GM23338 (cell line): ENCODE measurements around the gene GRIK5. TPM values are rescaled to one million over a fixed set of nuclear protein-coding genes. Genes with fewer than 3 reads are reported as not detected.

Experiments
- ATAC-seq: fragments of 200-7000 bp; cut with Tn5 transposase; 3 replicates; pipeline ENCODE4 v1.9.1; 2020
- DNase-seq: peaks from one replicate; pipeline ENCODE4 v3.0.0-alpha.2; 2015; ENCODE audit warnings: low spot score
- H2AFZ ChIP-seq: fragments of 200-600 bp; sonication (generic); 2 replicates; pipeline ENCODE4 v1.8.0; 2016; ENCODE audit warnings: antibody characterized with exemption, mild to moderate bottlenecking, moderate library complexity
- H3F3A ChIP-seq: fragments of 200-600 bp; sonication (generic); replicated peaks from 2 replicates; pipeline ENCODE4 v1.8.0; 2017; ENCODE audit warnings: antibody characterized with exemption, mixed run types, low read depth
- H3K27ac ChIP-seq: fragments of 200-600 bp; sonication (generic); 2 replicates; pipeline ENCODE4 v1.6.1; 2016; ENCODE audit warnings: low read depth
- H3K27me3 ChIP-seq: fragments of 200-600 bp; sonication (generic); 2 replicates; pipeline ENCODE4 v1.8.0; 2016; ENCODE audit warnings: mild to moderate bottlenecking, mixed run types, moderate library complexity; ENCODE audit not compliant: insufficient read depth
- H3K36me3 ChIP-seq: fragments of 200-600 bp; sonication (generic); 2 replicates; pipeline ENCODE4 v1.8.0; 2016; ENCODE audit warnings: mild to moderate bottlenecking; ENCODE audit not compliant: insufficient read depth
- H3K4me1 ChIP-seq: fragments of 200-600 bp; sonication (generic); 2 replicates; pipeline ENCODE4 v1.8.0; 2016; ENCODE audit warnings: mild to moderate bottlenecking, moderate library complexity; ENCODE audit not compliant: insufficient read depth
- H3K4me2 ChIP-seq: fragments of 200-600 bp; sonication (generic); 2 replicates; pipeline ENCODE4 v1.7.1; 2017; ENCODE audit warnings: mixed run types
- H3K4me3 ChIP-seq: fragments of 200-600 bp; sonication (generic); 2 replicates; pipeline ENCODE4 v1.6.1; 2016; ENCODE audit warnings: mixed run types
- H3K79me2 ChIP-seq: fragments of 200-600 bp; sonication (generic); replicated peaks from 2 replicates; pipeline ENCODE4 v1.8.0; 2017; ENCODE audit warnings: mild to moderate bottlenecking; ENCODE audit not compliant: insufficient read depth
- H3K9me2 ChIP-seq: fragments of 200-600 bp; sonication (generic); 2 replicates; pipeline ENCODE4 v1.8.0; 2017; ENCODE audit not compliant: insufficient read depth
- H4K20me1 ChIP-seq: fragments of 200-600 bp; sonication (generic); replicated peaks from 2 replicates; pipeline ENCODE4 v1.8.0; 2017; ENCODE audit warnings: mild to moderate bottlenecking; ENCODE audit not compliant: insufficient read depth
- H3K27ac Mint-ChIP-seq: 2 replicates; pipeline ENCODE4 v1.8.0; 2020; ENCODE audit warnings: inconsistent platforms, mild to moderate bottlenecking, moderate library complexity, mixed read lengths
- H3K27me3 Mint-ChIP-seq: 3 replicates; pipeline ENCODE4 v1.8.0; 2022; ENCODE audit warnings: low read depth, mild to moderate bottlenecking, moderate library complexity, mixed read lengths, inconsistent platforms; ENCODE audit not compliant: insufficient read depth, poor library complexity
- H3K36me3 Mint-ChIP-seq: 3 replicates; pipeline ENCODE4 v1.8.0; 2021; ENCODE audit warnings: low read depth, mild to moderate bottlenecking, inconsistent platforms, moderate library complexity, mixed read lengths
- H3K4me1 Mint-ChIP-seq: 3 replicates; pipeline ENCODE4 v1.8.0; 2020; ENCODE audit warnings: mild to moderate bottlenecking, inconsistent platforms, mixed read lengths
- H3K4me3 Mint-ChIP-seq: 3 replicates; pipeline ENCODE4 v1.8.0; 2021; ENCODE audit warnings: moderate library complexity, mild to moderate bottlenecking, inconsistent platforms, mixed read lengths
- H3K9me3 Mint-ChIP-seq: 3 replicates; pipeline ENCODE4 v1.8.0; 2020; ENCODE audit warnings: moderate library complexity, mild to moderate bottlenecking, inconsistent platforms, mixed read lengths
- CREB1 ChIP-seq: fragments of 250-450 bp; sonication (Bioruptor Pico); IDR thresholded peaks from 2 replicates; pipeline ENCODE4 v1.5.0; 2020; ENCODE audit warnings: low read depth, mild to moderate bottlenecking, moderate library complexity
- EZH2 ChIP-seq: fragments of 200-600 bp; sonication (generic); IDR thresholded peaks from one replicate; pipeline ENCODE4 v1.8.0; 2017; ENCODE audit warnings: antibody characterized with exemption, mild to moderate bottlenecking, low read depth; ENCODE audit not compliant: unreplicated experiment
- EZH2phosphoT487 ChIP-seq: fragments of 200-600 bp; sonication (generic); IDR thresholded peaks from one replicate; pipeline ENCODE4 v1.8.1; 2018; ENCODE audit warnings: antibody characterized with exemption; ENCODE audit not compliant: unreplicated experiment
- NANOG ChIP-seq: IDR thresholded peaks from 2 replicates; pipeline ENCODE4 v1.6.1; 2016; ENCODE audit warnings: antibody characterized with exemption, borderline replicate concordance
- ZNF114 ChIP-seq: fragments of 250-450 bp; sonication (Bioruptor Pico); IDR thresholded peaks from 2 replicates; pipeline ENCODE4 v1.5.0; 2020; ENCODE audit warnings: mild to moderate bottlenecking, moderate library complexity
- ZNF331 ChIP-seq: fragments of 250-450 bp; sonication (Bioruptor Pico); IDR thresholded peaks from 2 replicates; pipeline ENCODE4 v1.5.0; 2020; ENCODE audit warnings: low read depth, mild to moderate bottlenecking, moderate library complexity
- polyA plus RNA-seq: library from polyadenylated mRNA; unstranded; fragments of >200 nt; fragmentation: Nextera tagmentation; extraction: Ambion mirVana; gene quantifications from 2 replicates; pipeline ENCODE4 v1.2.1, GENCODE V29; 2016
- total RNA-seq: library from RNA; depleted of rRNA; stranded (reverse); fragments of >200 nt; shearing (Covaris generic); gene quantifications from 2 replicates; pipeline ENCODE4 v1.2.3, GENCODE V29; 2014
- TF ChIP-seq, protein P1 (sequence below): IDR thresholded peaks from one replicate; pipeline ENCODE4 v1.6.1; 2018; ENCODE audit warnings: antibody characterized with exemption; ENCODE audit not compliant: unreplicated experiment
- TF ChIP-seq, protein P2 (sequence below): IDR thresholded peaks from 2 replicates; pipeline ENCODE4 v1.6.1; 2016; ENCODE audit warnings: antibody characterized with exemption
- TF ChIP-seq, protein P3 (sequence below), 2 experiments: fragments of 200-600 bp in 1 of 2; sonication (generic) in 1 of 2; conservative IDR thresholded peaks; 2 replicates each; pipeline versions ENCODE4 v1.5.1 to v1.6.1; 2016 to 2017; ENCODE audit warnings: antibody characterized with exemption in 2 of 2, low read depth in 2 of 2, mild to moderate bottlenecking in 2 of 2, moderate library complexity in 1 of 2

Gene GRIK5
- total and polyA plus RNA-seq, 2 experiments from 2014 or later: 5.1 to 42.5 TPM

GRCh38 chr19:42114412-42114811 lies 44.4 kb upstream of the GRIK5 start (continued):
- TF ChIP-seq, protein P1, sequence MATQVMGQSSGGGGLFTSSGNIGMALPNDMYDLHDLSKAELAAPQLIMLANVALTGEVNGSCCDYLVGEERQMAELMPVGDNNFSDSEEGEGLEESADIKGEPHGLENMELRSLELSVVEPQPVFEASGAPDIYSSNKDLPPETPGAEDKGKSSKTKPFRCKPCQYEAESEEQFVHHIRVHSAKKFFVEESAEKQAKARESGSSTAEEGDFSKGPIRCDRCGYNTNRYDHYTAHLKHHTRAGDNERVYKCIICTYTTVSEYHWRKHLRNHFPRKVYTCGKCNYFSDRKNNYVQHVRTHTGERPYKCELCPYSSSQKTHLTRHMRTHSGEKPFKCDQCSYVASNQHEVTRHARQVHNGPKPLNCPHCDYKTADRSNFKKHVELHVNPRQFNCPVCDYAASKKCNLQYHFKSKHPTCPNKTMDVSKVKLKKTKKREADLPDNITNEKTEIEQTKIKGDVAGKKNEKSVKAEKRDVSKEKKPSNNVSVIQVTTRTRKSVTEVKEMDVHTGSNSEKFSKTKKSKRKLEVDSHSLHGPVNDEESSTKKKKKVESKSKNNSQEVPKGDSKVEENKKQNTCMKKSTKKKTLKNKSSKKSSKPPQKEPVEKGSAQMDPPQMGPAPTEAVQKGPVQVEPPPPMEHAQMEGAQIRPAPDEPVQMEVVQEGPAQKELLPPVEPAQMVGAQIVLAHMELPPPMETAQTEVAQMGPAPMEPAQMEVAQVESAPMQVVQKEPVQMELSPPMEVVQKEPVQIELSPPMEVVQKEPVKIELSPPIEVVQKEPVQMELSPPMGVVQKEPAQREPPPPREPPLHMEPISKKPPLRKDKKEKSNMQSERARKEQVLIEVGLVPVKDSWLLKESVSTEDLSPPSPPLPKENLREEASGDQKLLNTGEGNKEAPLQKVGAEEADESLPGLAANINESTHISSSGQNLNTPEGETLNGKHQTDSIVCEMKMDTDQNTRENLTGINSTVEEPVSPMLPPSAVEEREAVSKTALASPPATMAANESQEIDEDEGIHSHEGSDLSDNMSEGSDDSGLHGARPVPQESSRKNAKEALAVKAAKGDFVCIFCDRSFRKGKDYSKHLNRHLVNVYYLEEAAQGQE: no peak
- TF ChIP-seq EZH2phosphoT487 (no peak), ZNF114 (CRISPR knock-in tag) (no peak), NANOG (no peak)
- TF ChIP-seq, protein P2, sequence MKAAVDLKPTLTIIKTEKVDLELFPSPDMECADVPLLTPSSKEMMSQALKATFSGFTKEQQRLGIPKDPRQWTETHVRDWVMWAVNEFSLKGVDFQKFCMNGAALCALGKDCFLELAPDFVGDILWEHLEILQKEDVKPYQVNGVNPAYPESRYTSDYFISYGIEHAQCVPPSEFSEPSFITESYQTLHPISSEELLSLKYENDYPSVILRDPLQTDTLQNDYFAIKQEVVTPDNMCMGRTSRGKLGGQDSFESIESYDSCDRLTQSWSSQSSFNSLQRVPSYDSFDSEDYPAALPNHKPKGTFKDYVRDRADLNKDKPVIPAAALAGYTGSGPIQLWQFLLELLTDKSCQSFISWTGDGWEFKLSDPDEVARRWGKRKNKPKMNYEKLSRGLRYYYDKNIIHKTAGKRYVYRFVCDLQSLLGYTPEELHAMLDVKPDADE: no peak

DNA sequence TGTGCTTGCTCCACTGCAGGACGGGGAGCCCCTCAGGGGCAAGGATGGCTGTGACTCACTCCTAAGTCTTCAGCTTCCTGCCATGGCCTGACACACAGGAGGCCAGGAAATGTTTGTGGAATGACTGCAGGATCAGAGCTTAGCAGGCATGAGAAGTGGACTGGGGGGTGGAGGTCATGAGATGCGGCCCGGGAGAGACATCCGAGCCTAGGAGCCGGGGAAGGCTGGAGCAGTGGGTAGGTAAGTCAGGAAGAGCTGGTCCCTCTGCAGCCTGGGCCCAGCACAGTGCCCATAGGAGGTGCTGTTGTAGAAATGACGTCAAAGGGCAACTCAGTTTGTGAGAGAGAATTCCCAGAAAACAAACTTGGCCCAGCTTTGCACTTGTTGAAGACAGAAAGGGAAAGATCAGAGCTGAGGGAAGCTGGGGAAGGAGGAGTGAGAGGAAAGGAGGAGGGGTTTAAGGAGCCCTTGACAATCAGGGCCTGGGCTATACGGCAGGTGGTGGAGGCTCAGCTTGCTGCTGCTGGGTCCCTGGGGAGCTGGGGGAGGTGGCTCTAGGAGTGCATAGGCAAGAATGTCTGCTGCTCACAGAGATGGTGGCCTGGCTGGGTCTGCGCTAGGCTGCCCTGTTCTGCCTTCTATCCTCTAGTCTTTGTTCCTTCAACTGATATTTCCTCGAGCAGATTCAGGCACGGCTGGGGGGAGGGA lies 43.8 kb upstream of the GRIK5 start:
- Mint-ChIP-seq H3K36me3 (no peaks in the 10 kb centered on the region), H3K27ac (no peak overlapping the region), H3K4me1 (peaks cover 26% of the 10 kb centered on the region), H3K9me3 (no peaks in the 10 kb centered on the region), H3K27me3 (peaks cover 20% of the 10 kb centered on the region), H3K4me3 (no peak overlapping the region; the same call in 2 of the 3 replicates)
- Histone ChIP-seq H3K27me3 (no peaks in the 10 kb centered on the region), H3K4me2 (peak overlapping the region; percentile 48; the same call in 1 of the 2 replicates), H3F3A (peaks cover 2% of the 10 kb centered on the region; the same call in 1 of the 2 replicates), H3K4me1 (peaks cover 14% of the 10 kb centered on the region), H3K36me3 (no peaks in the 10 kb centered on the region), H4K20me1 (no peaks in the 10 kb centered on the region), H3K4me3 (no peak overlapping the region), H2AFZ (peak overlapping the region; percentile 83; the same call in 1 of the 2 replicates), H3K79me2 (no peaks in the 10 kb centered on the region), H3K27ac (no peak overlapping the region), H3K9me2 (no peaks in the 10 kb centered on the region)
- TF ChIP-seq EZH2 (no peak), CREB1 (CRISPR knock-in tag) (peak; percentile 84), ZNF331 (CRISPR knock-in tag) (no peak)
- TF ChIP-seq, protein P3, sequence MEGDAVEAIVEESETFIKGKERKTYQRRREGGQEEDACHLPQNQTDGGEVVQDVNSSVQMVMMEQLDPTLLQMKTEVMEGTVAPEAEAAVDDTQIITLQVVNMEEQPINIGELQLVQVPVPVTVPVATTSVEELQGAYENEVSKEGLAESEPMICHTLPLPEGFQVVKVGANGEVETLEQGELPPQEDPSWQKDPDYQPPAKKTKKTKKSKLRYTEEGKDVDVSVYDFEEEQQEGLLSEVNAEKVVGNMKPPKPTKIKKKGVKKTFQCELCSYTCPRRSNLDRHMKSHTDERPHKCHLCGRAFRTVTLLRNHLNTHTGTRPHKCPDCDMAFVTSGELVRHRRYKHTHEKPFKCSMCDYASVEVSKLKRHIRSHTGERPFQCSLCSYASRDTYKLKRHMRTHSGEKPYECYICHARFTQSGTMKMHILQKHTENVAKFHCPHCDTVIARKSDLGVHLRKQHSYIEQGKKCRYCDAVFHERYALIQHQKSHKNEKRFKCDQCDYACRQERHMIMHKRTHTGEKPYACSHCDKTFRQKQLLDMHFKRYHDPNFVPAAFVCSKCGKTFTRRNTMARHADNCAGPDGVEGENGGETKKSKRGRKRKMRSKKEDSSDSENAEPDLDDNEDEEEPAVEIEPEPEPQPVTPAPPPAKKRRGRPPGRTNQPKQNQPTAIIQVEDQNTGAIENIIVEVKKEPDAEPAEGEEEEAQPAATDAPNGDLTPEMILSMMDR (conservative IDR thresholded peaks at IDR 0.05; ENCODE audit: low read depth in 2 of 2): peak; percentile 45 to 60
- ATAC-seq (peak; percentile 81), DNase-seq (peak; percentile 65)
